Right lobe of liver (tissue), 4 donors: ENCODE data around the gene PTPN13.

Experiments
- CTCF ChIP-seq, 4 donors: fragments of 200-600 bp in 3 of 4; fragments of 450-650 bp in 1 of 4; IDR thresholded peaks; one replicate each; pipeline versions ENCODE4 v1.5.1 to v1.8.0; 2016 to 2022; ENCODE audit warnings: antibody characterized with exemption in 4 of 4, mild to moderate bottlenecking in 2 of 4
- POLR2A ChIP-seq: fragments of 450-650 bp; IDR thresholded peaks from one replicate; pipeline ENCODE4 v1.6.1; 2017; ENCODE audit warnings: antibody characterized with exemption, mild to moderate bottlenecking
- donor health status: DM: no; HTN: no; CAD: no.
- donor health status: DM: no; HTN: no; CAD: no.
- donor health status: DM: no; HTN: yes; CAD: no.

GRCh38 chr4:86664959-86665358, 70.8 kb downstream of the PTPN13 start:
- no peak for TF ChIP-seq POLR2A
- TF ChIP-seq CTCF (IDR thresholded peaks at IDR 0.05): no peak
